ENCODE results near the gene RPL14.
A peak's percentile ranks its signal among the peaks of the same experiment; 100 is the strongest.
"Not testable (repeated sequence)": the region's sequence is repeated elsewhere in the genome, so short reads cannot be mapped to it uniquely, and the experiment has no call there.

Gene RPL14

DNA sequence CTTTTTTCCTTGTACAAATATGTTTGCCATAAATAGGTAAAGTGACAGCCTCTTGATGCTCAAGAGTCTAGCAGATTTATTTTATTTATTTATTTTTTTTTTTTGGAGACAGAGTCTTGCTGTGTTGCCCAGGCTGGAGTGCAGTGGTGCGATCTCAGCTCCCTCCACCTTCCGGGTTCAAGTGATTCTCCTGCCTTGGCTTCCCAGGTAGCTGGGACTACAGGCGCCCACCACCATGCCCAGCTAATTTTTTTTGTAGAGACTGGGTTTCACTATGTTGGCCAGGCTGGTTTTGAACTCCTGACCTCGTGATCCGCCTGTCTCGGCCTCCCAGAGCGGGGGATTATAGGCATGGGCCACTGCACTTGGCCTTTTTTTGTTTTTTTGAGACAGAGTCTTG, 5.7 kb downstream of the RPL14 start:
- not testable (repeated sequence) for DNase-seq (ENCODE audit: low read depth in 3 of 3)

DNA sequence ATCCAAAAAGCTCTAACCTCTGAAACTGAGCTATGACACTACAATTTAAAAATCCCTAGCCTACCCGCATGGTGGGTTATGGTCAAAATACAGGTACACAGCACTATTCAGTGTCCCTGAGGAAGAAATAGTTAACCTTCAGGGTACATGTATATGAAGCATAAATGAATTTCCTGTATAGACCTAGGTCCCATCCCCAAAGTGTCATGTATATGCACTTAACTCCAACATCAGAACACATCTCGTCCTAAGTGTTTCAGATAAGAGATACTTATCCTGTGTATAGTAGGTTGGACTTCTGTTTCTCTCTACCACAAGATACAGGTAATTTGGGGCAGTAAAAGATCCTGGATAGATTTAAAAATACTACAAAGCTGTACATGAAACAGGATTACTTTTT, 6.4 kb downstream of the RPL14 start:
- no peak for DNase-seq (ENCODE audit: low read depth in 3 of 3)

DNA sequence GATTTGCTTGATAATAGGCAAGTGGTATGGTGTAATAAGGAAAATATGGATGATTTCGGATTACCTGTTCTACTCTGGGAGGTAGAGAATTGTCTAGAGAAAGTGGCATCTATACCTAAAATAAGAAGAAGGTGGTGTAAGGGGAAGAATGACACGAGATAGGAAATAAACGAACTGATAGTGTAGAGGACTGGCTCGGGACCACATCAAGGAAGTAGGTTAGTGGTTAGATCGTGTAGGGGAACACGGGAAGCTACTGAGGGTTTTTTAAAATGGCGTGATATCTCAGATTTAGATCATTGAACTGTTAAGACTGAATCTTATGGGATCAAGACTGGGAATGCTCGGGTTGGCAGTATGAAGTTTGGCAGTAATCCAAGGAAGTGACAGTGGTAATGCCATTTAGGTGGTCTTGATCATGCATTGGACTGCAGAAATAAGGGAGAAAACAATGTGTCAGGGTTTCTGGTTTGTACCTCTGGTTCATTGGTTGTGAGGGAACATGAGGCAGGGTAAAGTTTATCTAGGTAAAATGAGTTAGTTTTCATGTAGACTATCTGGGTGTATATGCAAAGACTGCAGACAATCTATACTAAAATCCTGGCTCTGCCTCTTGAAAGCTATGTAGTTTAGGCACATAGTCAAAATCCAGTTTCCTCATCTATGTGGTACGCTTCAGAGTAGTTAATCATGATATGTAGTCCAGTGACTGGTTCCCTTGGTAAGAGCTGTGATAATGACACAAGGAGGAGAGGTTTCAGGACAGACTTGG, 7.4 kb downstream of the RPL14 start:
- no peak for DNase-seq (ENCODE audit: low read depth in 3 of 3)

DNA sequence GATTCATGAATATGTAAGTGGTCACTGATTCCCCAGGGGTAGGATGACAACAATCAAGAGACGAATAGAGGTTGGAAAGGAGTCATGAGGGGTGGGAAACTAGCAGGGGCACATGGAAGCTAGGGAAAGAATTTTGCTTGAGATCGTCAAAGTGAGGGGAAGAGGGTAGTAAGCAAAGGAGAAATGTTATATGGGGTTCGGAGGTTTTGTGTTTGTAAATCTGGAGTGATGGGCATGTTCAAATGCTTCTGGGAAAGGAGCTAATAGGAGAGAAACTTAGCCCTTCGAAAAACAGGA, 7.9 kb downstream of the RPL14 start:
- DNase-seq (ENCODE audit: low read depth in 3 of 3), result no peak

DNA sequence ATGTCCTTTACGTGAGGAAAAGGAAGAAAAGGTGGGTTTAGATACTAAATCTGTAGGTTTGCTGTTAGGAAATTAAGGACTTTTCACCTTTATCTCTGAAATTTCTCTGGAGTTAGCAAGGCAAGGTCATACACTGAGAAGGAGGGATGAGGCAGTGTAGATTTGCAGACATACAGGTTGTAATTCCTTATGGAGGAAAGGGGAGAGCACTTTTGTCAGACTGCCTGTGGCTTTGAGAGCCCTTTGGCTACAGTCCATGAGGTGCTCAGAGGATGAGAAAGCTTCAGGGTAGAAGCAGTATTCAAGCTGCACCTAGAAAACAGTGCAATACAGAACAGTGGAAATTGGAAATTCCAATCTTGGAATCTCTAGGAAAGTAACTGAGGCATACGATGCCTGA, 8.3 kb downstream of the RPL14 start:
- no peak for DNase-seq (ENCODE audit: low read depth in 3 of 3)

DNA sequence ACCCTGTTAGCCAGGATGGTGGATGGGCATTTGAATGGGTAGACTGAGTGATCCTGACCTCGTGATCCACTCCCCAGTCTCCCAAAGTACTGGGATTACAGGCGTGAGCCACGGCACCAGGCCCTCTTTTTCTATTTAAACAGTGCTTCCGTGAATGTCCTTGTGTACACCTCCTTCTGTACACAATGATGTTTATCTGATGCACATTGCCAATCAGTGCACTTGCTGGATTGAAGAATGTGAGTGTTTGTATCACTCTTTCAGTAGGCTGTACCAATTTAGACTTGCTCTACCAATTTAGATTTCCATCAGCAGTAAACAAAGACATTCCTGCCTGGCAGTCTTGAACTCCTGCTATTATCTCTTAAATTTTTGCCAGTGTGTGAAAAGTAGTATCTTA, 10.9 kb downstream of the RPL14 start:
- no peak for DNase-seq (ENCODE audit: low read depth in 3 of 3)

DNA sequence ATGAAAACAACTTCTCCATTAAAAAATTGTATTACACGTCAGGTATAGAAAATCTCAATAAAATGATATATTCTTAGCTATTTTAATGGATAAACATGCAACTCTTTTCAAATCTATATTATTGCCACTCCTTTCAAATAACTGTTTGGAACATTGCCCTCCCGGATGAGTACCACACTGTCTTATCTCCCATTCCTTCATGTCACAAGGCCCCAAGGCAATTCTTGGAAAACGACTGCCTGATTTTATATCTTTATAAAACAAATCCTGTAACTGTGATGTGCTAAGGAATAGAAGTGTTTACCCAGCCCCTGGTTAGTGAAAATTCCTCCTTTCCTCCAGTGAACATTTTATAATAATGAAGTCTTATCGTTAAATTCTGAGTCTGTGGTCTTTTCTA, 13.6 kb downstream of the RPL14 start:
- DNase-seq (ENCODE audit: low read depth in 3 of 3), result no peak

DNA sequence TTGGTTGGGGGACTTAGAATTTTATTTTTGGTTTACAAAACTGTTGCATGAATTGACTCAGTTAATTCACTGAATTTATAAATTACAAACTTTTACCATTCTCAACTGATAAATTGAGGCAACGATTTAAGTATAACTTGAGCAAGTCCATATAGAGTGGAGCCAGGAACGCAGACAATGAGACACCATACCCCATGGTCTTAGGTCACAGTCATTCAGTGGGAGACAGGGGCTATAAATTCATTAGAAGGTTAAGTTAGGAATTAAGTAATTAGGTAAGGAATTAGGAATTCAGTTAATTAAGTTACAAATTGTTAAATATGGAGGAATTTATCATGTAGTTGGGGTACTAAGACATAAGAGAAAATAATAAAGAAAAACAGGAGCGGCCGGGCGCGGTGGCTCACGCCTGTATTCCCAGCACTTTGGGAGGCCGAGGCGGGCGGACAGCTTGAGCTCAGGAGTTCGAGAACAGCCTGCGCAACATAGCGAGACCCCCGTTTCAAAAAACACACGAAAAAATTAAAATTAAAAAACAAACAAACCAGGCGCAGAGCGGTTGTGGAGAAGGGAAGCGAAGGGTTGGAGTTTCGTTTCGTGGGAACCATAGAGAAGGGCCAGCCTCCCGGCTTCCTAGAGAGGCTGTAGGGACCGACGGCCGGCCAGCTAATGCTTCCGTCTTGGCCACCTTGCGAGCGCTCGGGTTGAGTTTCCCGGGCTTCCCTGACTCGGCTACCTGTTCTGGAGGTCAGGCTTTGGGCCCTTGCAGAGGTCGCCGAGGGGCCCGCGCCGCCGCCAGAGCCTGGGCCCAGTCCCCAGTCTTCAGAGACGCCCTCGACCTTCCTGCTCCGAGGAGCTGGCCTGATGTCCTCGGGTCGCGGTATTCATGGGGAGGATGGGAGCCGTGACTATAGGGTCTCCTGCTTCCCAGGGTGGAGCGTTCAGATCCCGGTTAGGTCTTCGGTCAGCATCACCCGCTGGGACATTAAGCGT, 19.6 kb downstream of the RPL14 start, which contains the start of gene ZNF619:
TSS of gene ZNF619 (plus strand) at position 645 of the 993 bp plus-strand sequence. CDS start 858 bp downstream, outside the sequence.
- DNase-seq (ENCODE audit: low read depth in 3 of 3), result peak in 1 of 3 experiments; percentile 43

DNA sequence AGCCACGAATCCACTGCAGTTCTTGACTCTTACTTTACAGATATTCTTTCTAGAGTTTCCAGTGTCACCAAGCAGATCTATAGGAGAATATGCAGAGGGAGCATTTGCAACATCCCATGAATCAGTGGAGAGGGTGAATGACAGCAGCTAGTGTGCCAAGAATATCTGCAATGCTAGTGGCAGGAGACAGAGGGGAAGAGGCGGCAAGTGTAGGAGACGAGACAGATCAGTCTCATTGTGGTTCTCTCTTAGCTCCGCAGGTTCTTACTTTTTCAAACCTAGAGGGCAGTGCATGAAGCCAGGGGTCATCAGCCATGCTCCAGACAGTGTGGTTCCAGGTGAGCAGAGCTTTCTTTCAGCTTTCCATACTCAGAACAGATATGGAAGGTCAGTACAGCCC, 20.5 kb downstream of the RPL14 start:
- no peak for DNase-seq (ENCODE audit: low read depth in 3 of 3)

DNA sequence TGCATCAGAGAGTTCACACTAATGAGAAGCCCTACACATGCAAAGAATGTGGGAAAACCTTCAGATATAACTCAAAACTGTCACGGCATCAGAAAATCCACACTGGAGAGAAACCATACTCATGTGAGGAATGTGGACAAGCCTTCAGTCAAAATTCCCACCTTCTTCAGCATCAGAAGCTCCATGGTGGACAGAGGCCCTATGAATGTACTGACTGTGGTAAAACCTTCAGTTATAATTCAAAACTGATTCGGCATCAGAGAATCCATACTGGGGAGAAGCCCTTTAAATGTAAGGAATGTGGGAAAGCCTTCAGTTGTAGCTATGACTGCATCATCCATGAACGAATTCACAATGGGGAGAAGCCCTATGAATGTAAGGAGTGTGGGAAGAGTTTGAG, 30.0 kb downstream of the RPL14 start:
- DNase-seq (ENCODE audit: low read depth in 3 of 3), result no peak

DNA sequence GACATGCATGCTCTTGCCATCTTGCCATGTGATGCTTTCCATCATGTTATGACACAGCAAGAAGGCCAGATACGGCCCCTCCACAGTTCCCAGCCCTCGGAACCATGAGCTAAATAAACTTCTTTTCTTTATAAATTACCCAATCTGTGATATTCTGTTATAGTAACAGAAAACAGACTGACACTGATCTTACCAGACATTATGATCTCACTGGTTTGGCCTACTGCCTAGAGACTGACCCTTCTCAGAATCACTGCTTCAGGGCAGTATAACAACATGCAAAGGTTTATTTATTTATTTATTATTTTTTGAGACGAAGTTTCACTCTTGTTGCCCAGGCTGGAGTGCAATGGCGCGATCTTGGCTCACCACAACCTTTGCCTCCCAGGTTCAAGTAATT, 33.8 kb downstream of the RPL14 start:
- DNase-seq (ENCODE audit: low read depth in 3 of 3), result no peak

DNA sequence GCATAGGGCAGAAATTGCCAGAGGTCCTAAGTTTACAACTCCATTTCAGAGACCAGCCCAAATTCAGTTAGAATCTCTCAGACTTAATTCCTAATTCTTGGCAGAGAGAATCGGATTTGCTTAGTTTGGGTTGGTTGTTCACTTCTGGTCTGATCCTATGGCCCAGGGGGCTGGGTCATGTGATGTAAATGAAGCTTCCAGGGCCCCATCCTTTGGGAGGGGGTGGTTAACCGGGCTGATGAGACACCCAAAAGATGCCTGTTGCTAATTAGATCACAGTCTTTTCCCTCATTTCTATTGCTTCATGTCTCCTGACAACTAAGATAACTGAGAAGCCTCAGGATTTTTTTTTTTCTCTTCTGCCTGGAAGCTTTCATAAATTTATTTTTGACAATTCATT, 37.6 kb downstream of the RPL14 start:
- no peak for DNase-seq (ENCODE audit: low read depth in 3 of 3)

DNA sequence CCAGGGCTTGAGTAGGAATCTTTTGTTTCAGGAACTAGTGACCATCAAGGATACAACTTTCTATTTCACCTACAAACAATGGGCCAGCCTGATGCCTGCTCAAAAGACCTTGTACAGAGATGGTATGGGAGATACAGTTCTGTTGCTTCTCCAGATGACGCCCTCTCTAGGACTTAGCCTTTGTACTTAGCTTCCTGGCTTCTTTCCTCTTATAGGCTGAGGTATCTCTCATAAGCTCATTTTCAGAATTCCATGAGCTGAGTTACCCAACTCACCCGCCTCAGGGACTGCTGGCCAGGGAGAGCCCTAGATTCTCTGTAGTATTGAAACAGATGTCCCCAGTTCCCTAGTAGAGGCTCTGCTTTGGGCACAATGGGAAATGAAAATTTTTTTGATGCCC, 40.1 kb downstream of the RPL14 start:
- no peak for DNase-seq (ENCODE audit: low read depth in 3 of 3)

DNA sequence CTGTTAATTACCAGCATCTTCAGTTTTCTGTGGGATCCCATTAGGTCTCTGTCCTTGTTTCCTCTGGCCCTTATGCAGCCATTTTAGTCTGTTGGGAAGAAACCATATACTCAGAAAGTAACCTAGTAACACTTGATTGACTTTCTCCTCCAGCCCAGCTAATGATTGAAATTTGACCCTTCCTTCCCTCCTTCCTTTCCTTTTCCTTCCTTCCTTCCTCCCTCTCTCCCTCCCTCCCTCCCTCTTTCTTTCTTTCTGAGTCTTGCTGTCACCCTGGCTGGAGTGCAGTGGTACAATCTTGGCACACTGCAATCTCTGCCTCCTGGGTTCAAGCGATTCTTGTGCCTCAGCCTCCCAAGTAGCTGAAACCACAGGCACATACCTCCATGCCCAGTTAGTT, 42.8 kb downstream of the RPL14 start:
- DNase-seq (ENCODE audit: low read depth in 3 of 3), result no peak

DNA sequence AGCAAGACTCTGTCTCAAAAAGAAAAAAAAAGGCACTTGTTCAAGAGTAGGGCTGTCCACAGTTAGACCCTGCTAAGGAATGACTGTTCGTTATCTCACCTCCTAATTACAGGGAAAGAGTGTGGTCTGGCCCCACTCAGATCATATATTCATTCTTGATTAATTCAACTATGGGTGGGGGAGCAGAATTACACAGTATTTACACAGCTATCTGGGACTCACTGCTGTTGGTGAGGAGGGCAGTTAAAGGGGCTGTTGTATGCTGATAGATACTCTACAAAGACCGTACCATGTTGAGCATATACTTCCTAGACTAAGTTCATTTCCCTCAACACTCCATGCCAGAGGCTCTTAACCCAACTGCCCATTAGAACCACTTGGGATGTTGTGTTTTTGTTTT, 44.9 kb downstream of the RPL14 start:
- DNase-seq (ENCODE audit: low read depth in 3 of 3), result no peak

DNA sequence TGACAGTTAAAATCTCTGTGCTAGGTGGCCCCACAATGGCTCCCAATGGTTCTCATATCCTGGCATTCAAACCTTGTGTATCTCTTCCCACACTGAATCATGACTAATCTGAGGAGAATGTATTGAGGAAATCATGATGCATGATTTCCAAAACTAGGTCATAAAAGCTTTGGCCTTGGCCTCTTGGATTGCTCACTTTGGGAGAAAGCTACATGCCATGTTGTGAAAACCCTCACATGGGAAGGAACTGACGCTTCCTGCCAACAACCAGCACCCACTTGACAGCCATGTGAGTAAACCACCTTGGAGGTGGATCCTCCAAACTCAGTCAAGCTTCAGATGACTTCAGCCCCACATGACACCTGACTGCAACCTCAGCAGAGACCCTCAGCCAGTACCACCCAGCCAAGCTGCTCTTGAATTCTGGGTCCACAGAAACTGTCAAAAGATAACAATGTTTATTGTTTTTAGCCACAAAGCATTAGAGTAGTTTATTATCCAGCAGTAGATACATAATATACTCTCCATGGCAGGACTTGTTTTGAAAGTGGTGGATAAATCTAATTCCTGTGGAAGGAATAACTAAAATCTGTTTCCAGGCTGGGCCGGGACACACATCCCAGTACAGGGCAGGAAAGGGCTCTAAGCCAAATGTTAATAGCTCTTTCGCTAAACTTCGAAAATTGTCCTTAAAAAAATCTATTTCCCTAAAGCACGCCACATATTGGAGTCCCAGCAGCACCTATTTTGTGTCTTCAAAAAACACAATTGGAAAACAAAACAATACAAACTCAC, 47.7 kb downstream of the RPL14 start:
- no peak for DNase-seq (ENCODE audit: low read depth in 3 of 3)

DNA sequence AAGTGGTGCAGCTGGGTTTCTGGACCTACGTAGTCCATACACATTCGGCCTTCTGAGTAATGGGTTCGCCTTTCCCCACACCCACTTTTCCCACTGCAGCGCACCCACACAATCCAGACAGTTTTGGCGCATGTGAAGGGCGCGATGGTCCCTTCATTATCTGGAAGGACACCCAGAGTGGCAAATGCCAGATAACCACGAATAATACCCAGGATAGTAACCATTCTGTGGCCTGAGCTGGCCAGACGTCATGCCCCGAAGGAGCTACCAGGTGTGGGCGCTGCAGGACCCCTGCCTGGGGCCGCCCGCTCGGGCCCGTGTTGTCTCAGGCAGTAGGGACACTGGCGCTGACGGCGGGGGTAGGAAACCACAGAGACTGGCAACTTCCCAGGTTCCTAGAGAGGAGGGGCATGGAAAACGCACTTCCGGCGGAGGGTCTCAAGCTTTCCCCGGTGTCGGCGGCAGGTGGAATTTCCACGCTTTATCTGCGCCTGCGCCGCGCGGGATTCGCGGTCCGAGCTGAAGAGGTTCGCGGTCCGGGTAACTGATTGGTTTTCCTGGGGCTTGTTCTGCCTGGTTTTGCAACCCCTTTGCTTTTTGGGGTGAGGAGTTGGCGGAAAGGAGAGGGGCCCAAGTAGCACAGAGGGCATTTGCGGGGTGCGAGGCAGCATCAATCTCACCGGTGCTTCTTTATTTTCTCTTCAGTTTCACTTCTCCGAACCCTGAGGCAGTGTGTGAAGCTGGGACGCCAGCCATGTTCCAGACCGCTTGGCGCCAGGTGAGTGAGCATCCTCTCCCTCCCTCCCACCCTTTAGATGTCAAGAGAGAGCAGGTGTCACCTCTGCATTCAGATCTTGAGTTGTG, 48.7 kb downstream of the RPL14 start, which contains the start of gene ZNF620:
TSS of gene ZNF620 (plus strand) at position 441 of the 864 bp plus-strand sequence. CDS start at position 755, 314 bp downstream.
- DNase-seq (ENCODE audit: low read depth in 3 of 3), result peak; percentile 24 to 61 (median 42)

DNA sequence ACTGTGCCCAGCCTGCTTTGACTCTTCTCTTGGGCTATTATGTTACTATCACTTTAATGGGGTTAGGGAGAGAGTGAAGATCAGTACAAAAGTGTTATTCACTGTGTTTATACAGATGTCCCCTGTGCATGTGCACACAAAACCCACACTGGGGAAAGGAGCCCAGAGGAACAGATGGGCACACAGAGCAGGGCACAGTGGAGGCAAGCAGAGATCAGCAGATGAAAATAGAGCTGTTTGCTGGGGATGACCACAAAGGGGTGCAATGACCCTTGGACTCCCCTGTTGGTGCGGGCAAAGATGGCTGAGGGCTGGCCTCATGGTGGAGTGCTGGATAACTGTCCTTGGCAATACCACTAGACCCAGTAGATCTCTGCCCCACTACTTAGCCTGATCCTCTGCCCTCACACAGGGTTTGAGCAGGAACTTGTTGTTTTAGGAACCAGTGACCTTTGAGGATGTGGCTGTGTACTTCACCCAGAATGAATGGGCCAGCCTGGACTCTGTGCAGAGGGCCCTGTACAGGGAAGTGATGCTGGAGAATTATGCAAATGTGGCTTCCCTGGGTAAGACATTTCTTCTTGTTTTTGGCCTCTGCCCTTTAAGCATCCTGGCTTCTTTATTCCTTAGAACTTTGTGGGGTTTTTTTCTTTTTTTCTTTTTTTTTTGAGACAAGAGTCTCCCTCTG, 54.0 kb downstream of the RPL14 start:
- no peak for DNase-seq (ENCODE audit: low read depth in 3 of 3)

DNA sequence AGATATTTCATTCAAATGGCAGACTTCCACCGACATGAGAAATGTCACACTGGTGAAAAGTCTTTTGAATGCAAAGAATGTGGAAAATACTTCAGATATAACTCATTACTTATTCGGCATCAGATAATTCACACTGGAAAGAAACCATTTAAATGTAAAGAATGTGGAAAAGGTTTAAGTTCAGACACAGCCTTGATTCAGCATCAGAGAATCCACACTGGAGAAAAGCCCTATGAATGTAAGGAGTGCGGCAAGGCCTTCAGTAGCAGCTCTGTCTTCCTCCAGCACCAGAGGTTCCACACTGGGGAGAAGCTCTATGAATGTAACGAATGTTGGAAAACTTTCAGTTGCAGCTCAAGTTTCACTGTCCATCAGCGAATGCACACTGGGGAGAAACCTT, 59.1 kb downstream of the RPL14 start:
- no peak for DNase-seq (ENCODE audit: low read depth in 3 of 3)

DNA sequence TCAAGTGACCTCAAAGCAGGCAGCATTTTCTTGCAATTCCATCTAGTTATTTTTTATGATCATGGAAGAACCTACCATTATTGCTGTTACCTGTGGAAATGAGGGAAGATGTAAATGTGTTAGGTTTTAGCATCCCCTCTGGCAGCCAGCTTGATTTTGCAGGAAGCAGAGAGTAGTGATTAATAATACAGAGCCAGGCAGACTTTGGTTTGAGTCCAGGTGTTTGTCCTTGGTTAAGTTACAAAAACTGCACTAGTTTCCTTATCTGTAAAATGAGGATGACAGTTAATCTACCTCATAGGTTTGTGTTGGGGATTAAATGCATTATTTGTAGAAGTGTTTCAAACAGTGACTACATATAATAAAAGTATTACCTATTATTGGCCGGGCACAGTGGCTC, 60.9 kb downstream of the RPL14 start:
- DNase-seq (ENCODE audit: low read depth in 3 of 3), result no peak

Data from stimulated activated CD4-positive, alpha-beta T cell treated with anti-CD3 and anti-CD28 coated beads, TNF-alpha, amount 100 ng/mL, for 24 hours (primary cell).